WTC11 (cell line): ENCODE results near the gene CCDC50. TPM values are rescaled to one million over a fixed set of nuclear protein-coding genes. Genes with fewer than 3 reads are reported as not detected.

Experiments used
- ATAC-seq: fragments of 200-7000 bp; cut with Tn5 transposase; 2 replicates; pipeline ENCODE4 v1.10.0; 2021; ENCODE audit warnings: mild to moderate bottlenecking, moderate library complexity
- CTCF ChIA-PET: fragments of 300-600 bp; sonication (Branson Sonifier 250); formaldehyde crosslinking; loops from one replicate; lab custom pipeline; 2021; ENCODE audit warnings: antibody characterized with exemption; lab: Charles Lee
- POLR2A ChIA-PET: fragments of 350-600 bp; sonication (Branson Sonifier 250); formaldehyde crosslinking; loops from one replicate; lab custom pipeline; 2021; ENCODE audit warnings: antibody characterized with exemption; lab: Charles Lee
- DNase-seq: peaks from one replicate; pipeline ENCODE4 v3.0.0; 2021; ENCODE audit warnings: low spot score
- H3K27ac Mint-ChIP-seq: 2 replicates; pipeline ENCODE4 v1.8.0; 2021; ENCODE audit warnings: mixed read lengths
- H3K27me3 Mint-ChIP-seq: 2 replicates; pipeline ENCODE4 v1.8.0; 2021; ENCODE audit warnings: low read depth, mild to moderate bottlenecking, moderate library complexity, mixed read lengths
- H3K36me3 Mint-ChIP-seq: 2 replicates; pipeline ENCODE4 v1.8.0; 2021; ENCODE audit warnings: mixed read lengths
- H3K4me1 Mint-ChIP-seq: 2 replicates; pipeline ENCODE4 v1.8.0; 2022; ENCODE audit warnings: mixed read lengths
- H3K4me3 Mint-ChIP-seq: 2 replicates; pipeline ENCODE4 v1.8.0; 2021; ENCODE audit warnings: mild to moderate bottlenecking, moderate library complexity, mixed read lengths
- H3K9me3 Mint-ChIP-seq: 2 replicates; pipeline ENCODE4 v1.8.0; 2021; ENCODE audit warnings: mixed read lengths
- CREB1 ChIP-seq: sonication (generic); formaldehyde crosslinking; IDR thresholded peaks from 2 replicates; pipeline ENCODE4 v1.8.0; 2023; ENCODE audit warnings: mild to moderate bottlenecking, missing genetic modification reagents
- ETV6 ChIP-seq: sonication (generic); formaldehyde crosslinking; IDR thresholded peaks from 2 replicates; pipeline ENCODE4 v1.8.1; 2022; ENCODE audit warnings: mild to moderate bottlenecking, missing genetic modification reagents
- FOXP1 ChIP-seq: sonication (generic); formaldehyde crosslinking; IDR thresholded peaks from 2 replicates; pipeline ENCODE4 v1.8.0; 2022; ENCODE audit warnings: missing genetic modification reagents, mild to moderate bottlenecking, moderate library complexity, borderline replicate concordance
- GRHL2 ChIP-seq: fragments of 250-450 bp; sonication (Bioruptor Pico); IDR thresholded peaks from 2 replicates; pipeline ENCODE4 v1.8.0; 2022; ENCODE audit warnings: mild to moderate bottlenecking, moderate library complexity; ENCODE audit not compliant: insufficient replicate concordance, severe bottlenecking
- GTF2I ChIP-seq: fragments of 250-450 bp; sonication (Bioruptor Pico); conservative IDR thresholded peaks from 2 replicates; pipeline ENCODE4 v1.4.0; 2021; ENCODE audit warnings: mild to moderate bottlenecking
- IRF2 ChIP-seq: sonication (generic); formaldehyde crosslinking; IDR thresholded peaks from 2 replicates; pipeline ENCODE4 v1.8.0; 2022; ENCODE audit warnings: low read depth, missing genetic modification reagents, borderline replicate concordance
- JAZF1 ChIP-seq: fragments of 250-450 bp; sonication (Bioruptor Pico); IDR thresholded peaks from 2 replicates; pipeline ENCODE4 v1.9.0; 2021; ENCODE audit warnings: moderate library complexity, mild to moderate bottlenecking, inconsistent platforms
- NFYB ChIP-seq: sonication (generic); formaldehyde crosslinking; conservative IDR thresholded peaks from 2 replicates; pipeline ENCODE4 v1.8.0; 2022; ENCODE audit warnings: low read depth, missing genetic modification reagents
- NR3C1 ChIP-seq: sonication (generic); formaldehyde crosslinking; conservative IDR thresholded peaks from 2 replicates; pipeline ENCODE4 v1.8.1; 2023; ENCODE audit warnings: low read depth, mild to moderate bottlenecking, missing genetic modification reagents
- SOX15 ChIP-seq: fragments of 250-450 bp; sonication (Bioruptor Pico); IDR thresholded peaks from 2 replicates; pipeline ENCODE4 v1.9.0; 2021; ENCODE audit warnings: mild to moderate bottlenecking
- SP1 ChIP-seq: sonication (generic); formaldehyde crosslinking; conservative IDR thresholded peaks from 2 replicates; pipeline ENCODE4 v1.8.1; 2022; ENCODE audit warnings: missing genetic modification reagents
- TEAD4 ChIP-seq: sonication (generic); formaldehyde crosslinking; IDR thresholded peaks from 2 replicates; pipeline ENCODE4 v1.8.0; 2022; ENCODE audit warnings: mild to moderate bottlenecking, missing genetic modification reagents
- ZNF138 ChIP-seq: sonication (generic); formaldehyde crosslinking; conservative IDR thresholded peaks from 2 replicates; pipeline ENCODE4 v1.8.1; 2022; ENCODE audit warnings: mild to moderate bottlenecking, moderate library complexity, missing genetic modification reagents
- total RNA-seq: library from RNA; stranded (reverse); gene quantifications from 3 replicates; pipeline ENCODE4 v1.2.3, GENCODE V29; 2021
- TF ChIP-seq, protein P1 (sequence below): sonication (generic); formaldehyde crosslinking; IDR thresholded peaks from 2 replicates; pipeline ENCODE4 v1.8.1; 2022; ENCODE audit warnings: low read depth, mild to moderate bottlenecking, moderate library complexity, missing genetic modification reagents, borderline replicate concordance
- TF ChIP-seq, protein P2 (sequence below): sonication (generic); formaldehyde crosslinking; IDR thresholded peaks from 2 replicates; pipeline ENCODE4 v1.8.1; 2023; ENCODE audit warnings: mild to moderate bottlenecking, moderate library complexity, missing genetic modification reagents
- TF ChIP-seq, protein P3 (sequence below): fragments of 250-450 bp; sonication (Bioruptor Pico); IDR thresholded peaks from 2 replicates; pipeline ENCODE4 v2.1.2; 2022; ENCODE audit warnings: mild to moderate bottlenecking, moderate library complexity
- TF ChIP-seq, protein P4 (sequence below): sonication (generic); formaldehyde crosslinking; IDR thresholded peaks from 2 replicates; pipeline ENCODE4 v1.8.1; 2022; ENCODE audit warnings: missing genetic modification reagents, borderline replicate concordance
- TF ChIP-seq, protein P5 (sequence below): sonication (generic); formaldehyde crosslinking; conservative IDR thresholded peaks from 2 replicates; pipeline ENCODE4 v1.8.1; 2022; ENCODE audit warnings: mild to moderate bottlenecking, missing genetic modification reagents
- TF ChIP-seq, protein P6 (sequence below): sonication (generic); formaldehyde crosslinking; IDR thresholded peaks from 2 replicates; pipeline ENCODE4 v1.8.0; 2023; ENCODE audit warnings: missing genetic modification reagents
- TF ChIP-seq, protein P7 (sequence below): sonication (generic); formaldehyde crosslinking; IDR thresholded peaks from 2 replicates; pipeline ENCODE4 v1.8.0; 2023; ENCODE audit warnings: missing genetic modification reagents, mild to moderate bottlenecking, borderline replicate concordance

Gene CCDC50
- total RNA-seq, 1 experiment from 2014 or later, result 33.1 TPM

DNA sequence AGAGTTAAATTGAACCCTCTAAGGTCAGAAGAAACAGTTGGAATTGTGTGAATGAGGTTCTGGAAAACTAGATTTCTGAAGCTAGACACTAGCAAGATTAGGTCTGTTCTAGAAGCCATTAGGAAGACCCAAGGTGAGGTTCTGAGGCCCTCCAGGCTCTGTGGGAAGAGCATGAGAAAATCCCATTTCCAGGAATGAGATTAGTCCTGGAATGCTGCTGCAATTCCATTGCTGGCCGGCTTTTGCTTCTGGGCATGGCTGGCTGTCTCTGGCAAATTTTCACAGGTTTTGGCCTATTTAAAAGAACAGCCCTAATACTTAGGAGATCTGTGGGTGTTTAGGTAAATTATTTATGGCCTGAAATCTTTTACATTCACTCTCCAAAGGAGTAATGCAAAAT is 104.8 kb downstream of the CCDC50 start:
- no peak for DNase-seq
- CTCF ChIA-PET, result no interaction called here
- POLR2A ChIA-PET, result no interaction called here
- Mint-ChIP-seq H3K4me3 (no peak overlapping the region), H3K36me3 (peaks cover 3% of the 10 kb centered on the region; the same call in 1 of the 2 replicates), H3K27ac (no peak overlapping the region), H3K4me1 (peaks cover 7% of the 10 kb centered on the region), H3K27me3 (no peaks in the 10 kb centered on the region; the same call in 1 of the 2 replicates), H3K9me3 (peaks cover 13% of the 10 kb centered on the region)
- ATAC-seq, result no peak
- TF ChIP-seq FOXP1 (CRISPR knock-in tag) (no peak), SOX15 (CRISPR knock-in tag) (no peak)
- TF ChIP-seq, protein P1, sequence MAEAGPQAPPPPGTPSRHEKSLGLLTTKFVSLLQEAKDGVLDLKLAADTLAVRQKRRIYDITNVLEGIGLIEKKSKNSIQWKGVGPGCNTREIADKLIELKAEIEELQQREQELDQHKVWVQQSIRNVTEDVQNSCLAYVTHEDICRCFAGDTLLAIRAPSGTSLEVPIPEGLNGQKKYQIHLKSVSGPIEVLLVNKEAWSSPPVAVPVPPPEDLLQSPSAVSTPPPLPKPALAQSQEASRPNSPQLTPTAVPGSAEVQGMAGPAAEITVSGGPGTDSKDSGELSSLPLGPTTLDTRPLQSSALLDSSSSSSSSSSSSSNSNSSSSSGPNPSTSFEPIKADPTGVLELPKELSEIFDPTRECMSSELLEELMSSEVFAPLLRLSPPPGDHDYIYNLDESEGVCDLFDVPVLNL (CRISPR knock-in tag), result no peak

DNA sequence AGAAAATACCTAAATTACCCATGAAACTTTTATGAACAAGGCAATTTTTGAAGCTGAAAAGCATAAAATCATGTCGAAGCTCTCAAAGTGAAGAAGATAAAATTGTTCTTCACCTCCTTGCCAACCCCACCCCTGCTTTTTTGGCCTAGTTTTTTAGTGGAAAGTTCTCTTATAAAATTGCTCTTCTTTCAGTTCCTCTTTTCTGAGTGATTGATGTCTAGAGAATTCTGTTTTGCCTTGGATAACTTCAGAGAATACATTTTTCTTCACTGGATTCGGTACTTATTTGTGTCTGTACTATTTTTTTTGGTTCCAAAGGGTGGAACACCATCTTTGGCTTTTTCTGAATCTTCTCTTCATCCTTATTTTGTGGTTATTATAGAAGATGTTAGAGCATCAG is 106.8 kb downstream of the CCDC50 start:
- ChIA-PET CTCF (no interaction called here), POLR2A (interaction anchor here (0.6 kb wide), 1 partner anchor 44 kb away, joined by 3 read pairs; no protein-coding TSS in a partner anchor)
- ATAC-seq (no peak), DNase-seq (no peak)
- Mint-ChIP-seq H3K4me3 (no peak overlapping the region), H3K27ac (no peak overlapping the region), H3K9me3 (peaks cover 22% of the 10 kb centered on the region), H3K36me3 (peaks cover 3% of the 10 kb centered on the region; the same call in 1 of the 2 replicates), H3K4me1 (peaks cover 5% of the 10 kb centered on the region; the same call in 1 of the 2 replicates), H3K27me3 (no peaks in the 10 kb centered on the region; the same call in 1 of the 2 replicates)
- TF ChIP-seq GTF2I, result no peak
- TF ChIP-seq, protein P2, sequence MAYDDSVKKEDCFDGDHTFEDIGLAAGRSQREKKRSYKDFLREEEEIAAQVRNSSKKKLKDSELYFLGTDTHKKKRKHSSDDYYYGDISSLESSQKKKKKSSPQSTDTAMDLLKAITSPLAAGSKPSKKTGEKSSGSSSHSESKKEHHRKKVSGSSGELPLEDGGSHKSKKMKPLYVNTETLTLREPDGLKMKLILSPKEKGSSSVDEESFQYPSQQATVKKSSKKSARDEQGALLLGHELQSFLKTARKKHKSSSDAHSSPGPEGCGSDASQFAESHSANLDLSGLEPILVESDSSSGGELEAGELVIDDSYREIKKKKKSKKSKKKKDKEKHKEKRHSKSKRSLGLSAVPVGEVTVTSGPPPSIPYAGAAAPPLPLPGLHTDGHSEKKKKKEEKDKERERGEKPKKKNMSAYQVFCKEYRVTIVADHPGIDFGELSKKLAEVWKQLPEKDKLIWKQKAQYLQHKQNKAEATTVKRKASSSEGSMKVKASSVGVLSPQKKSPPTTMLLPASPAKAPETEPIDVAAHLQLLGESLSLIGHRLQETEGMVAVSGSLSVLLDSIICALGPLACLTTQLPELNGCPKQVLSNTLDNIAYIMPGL, result no peak
- TF ChIP-seq NFYB (CRISPR knock-in tag), result no peak
- TF ChIP-seq JAZF1 (CRISPR knock-in tag), result no peak
- TF ChIP-seq, protein P3, sequence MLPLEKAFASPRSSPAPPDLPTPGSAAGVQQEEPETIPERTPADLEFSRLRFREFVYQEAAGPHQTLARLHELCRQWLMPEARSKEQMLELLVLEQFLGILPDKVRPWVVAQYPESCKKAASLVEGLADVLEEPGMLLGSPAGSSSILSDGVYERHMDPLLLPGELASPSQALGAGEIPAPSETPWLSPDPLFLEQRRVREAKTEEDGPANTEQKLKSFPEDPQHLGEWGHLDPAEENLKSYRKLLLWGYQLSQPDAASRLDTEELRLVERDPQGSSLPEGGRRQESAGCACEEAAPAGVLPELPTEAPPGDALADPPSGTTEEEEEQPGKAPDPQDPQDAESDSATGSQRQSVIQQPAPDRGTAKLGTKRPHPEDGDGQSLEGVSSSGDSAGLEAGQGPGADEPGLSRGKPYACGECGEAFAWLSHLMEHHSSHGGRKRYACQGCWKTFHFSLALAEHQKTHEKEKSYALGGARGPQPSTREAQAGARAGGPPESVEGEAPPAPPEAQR (CRISPR knock-in tag), result no peak
- no peak for TF ChIP-seq NR3C1 (CRISPR knock-in tag)
- TF ChIP-seq, protein P4, sequence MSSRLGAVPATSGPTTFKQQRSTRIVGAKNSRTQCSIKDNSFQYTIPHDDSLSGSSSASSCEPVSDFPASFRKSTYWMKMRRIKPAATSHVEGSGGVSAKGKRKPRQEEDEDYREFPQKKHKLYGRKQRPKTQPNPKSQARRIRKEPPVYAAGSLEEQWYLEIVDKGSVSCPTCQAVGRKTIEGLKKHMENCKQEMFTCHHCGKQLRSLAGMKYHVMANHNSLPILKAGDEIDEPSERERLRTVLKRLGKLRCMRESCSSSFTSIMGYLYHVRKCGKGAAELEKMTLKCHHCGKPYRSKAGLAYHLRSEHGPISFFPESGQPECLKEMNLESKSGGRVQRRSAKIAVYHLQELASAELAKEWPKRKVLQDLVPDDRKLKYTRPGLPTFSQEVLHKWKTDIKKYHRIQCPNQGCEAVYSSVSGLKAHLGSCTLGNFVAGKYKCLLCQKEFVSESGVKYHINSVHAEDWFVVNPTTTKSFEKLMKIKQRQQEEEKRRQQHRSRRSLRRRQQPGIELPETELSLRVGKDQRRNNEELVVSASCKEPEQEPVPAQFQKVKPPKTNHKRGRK, result no peak
- TF ChIP-seq SP1 (CRISPR knock-in tag), result no peak
- TF ChIP-seq ZNF138 (CRISPR knock-in tag), result no peak
- TF ChIP-seq ETV6 (CRISPR knock-in tag), result no peak
- TF ChIP-seq, protein P5, sequence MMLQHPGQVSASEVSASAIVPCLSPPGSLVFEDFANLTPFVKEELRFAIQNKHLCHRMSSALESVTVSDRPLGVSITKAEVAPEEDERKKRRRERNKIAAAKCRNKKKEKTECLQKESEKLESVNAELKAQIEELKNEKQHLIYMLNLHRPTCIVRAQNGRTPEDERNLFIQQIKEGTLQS, result no peak
- TF ChIP-seq, protein P6, sequence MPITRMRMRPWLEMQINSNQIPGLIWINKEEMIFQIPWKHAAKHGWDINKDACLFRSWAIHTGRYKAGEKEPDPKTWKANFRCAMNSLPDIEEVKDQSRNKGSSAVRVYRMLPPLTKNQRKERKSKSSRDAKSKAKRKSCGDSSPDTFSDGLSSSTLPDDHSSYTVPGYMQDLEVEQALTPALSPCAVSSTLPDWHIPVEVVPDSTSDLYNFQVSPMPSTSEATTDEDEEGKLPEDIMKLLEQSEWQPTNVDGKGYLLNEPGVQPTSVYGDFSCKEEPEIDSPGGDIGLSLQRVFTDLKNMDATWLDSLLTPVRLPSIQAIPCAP (CRISPR knock-in tag), result no peak
- no peak for TF ChIP-seq IRF2
- TF ChIP-seq TEAD4 (CRISPR knock-in tag), result no peak
- no peak for TF ChIP-seq CREB1 (CRISPR knock-in tag)
- no peak for TF ChIP-seq GRHL2
- TF ChIP-seq, protein P1 (CRISPR knock-in tag), result no peak
- TF ChIP-seq, protein P7, sequence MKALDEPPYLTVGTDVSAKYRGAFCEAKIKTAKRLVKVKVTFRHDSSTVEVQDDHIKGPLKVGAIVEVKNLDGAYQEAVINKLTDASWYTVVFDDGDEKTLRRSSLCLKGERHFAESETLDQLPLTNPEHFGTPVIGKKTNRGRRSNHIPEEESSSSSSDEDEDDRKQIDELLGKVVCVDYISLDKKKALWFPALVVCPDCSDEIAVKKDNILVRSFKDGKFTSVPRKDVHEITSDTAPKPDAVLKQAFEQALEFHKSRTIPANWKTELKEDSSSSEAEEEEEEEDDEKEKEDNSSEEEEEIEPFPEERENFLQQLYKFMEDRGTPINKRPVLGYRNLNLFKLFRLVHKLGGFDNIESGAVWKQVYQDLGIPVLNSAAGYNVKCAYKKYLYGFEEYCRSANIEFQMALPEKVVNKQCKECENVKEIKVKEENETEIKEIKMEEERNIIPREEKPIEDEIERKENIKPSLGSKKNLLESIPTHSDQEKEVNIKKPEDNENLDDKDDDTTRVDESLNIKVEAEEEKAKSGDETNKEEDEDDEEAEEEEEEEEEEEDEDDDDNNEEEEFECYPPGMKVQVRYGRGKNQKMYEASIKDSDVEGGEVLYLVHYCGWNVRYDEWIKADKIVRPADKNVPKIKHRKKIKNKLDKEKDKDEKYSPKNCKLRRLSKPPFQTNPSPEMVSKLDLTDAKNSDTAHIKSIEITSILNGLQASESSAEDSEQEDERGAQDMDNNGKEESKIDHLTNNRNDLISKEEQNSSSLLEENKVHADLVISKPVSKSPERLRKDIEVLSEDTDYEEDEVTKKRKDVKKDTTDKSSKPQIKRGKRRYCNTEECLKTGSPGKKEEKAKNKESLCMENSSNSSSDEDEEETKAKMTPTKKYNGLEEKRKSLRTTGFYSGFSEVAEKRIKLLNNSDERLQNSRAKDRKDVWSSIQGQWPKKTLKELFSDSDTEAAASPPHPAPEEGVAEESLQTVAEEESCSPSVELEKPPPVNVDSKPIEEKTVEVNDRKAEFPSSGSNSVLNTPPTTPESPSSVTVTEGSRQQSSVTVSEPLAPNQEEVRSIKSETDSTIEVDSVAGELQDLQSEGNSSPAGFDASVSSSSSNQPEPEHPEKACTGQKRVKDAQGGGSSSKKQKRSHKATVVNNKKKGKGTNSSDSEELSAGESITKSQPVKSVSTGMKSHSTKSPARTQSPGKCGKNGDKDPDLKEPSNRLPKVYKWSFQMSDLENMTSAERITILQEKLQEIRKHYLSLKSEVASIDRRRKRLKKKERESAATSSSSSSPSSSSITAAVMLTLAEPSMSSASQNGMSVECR, result no peak
